RWPE2 (cell line): Measurements from ENCODE around the gene PNPLA3.
A peak's percentile ranks its signal among the peaks of the same experiment; 100 is the strongest.

Source experiments
- ATAC-seq: fragments of 200-7000 bp; cut with Tn5 transposase; 3 replicates; pipeline ENCODE4 v1.9.1; 2021; ENCODE audit warnings: low read depth
- DNase-seq: peaks from one replicate; pipeline ENCODE4 v3.0.0-alpha.2; 2020; ENCODE audit warnings: low spot score
- H3K27ac ChIP-seq: fragments of 450-650 bp; 2 replicates; pipeline ENCODE4 v1.5.1; 2017; ENCODE audit warnings: mild to moderate bottlenecking; ENCODE audit not compliant: poor library complexity, severe bottlenecking
- H3K27me3 ChIP-seq: fragments of 250-450 bp; sonication (Bioruptor Pico); 2 replicates; pipeline ENCODE4 v1.5.1; 2021; ENCODE audit warnings: mild to moderate bottlenecking, moderate library complexity; ENCODE audit not compliant: insufficient read depth, poor library complexity, severe bottlenecking
- H3K36me3 ChIP-seq: fragments of 250-450 bp; sonication (Bioruptor Pico); 2 replicates; pipeline ENCODE4 v1.5.1; 2020; ENCODE audit warnings: low read depth, mild to moderate bottlenecking, moderate library complexity
- H3K4me1 ChIP-seq: fragments of 250-450 bp; sonication (Bioruptor Pico); 2 replicates; pipeline ENCODE4 v1.5.1; 2021; ENCODE audit warnings: mild to moderate bottlenecking, moderate library complexity; ENCODE audit not compliant: insufficient read depth, poor library complexity, severe bottlenecking
- H3K4me3 ChIP-seq: fragments of 250-450 bp; sonication (Bioruptor Pico); 2 replicates; pipeline ENCODE4 v1.5.1; 2021; ENCODE audit warnings: mild to moderate bottlenecking, moderate library complexity; ENCODE audit not compliant: severe bottlenecking
- H3K9me3 ChIP-seq: fragments of 250-450 bp; sonication (Bioruptor Pico); 2 replicates; pipeline ENCODE4 v1.5.1; 2021; ENCODE audit warnings: mild to moderate bottlenecking, moderate library complexity; ENCODE audit not compliant: severe bottlenecking
- TF ChIP-seq, protein P1 (sequence below): fragments of 450-650 bp; IDR thresholded peaks from one replicate; pipeline ENCODE4 v1.5.1; 2017; ENCODE audit warnings: mild to moderate bottlenecking, moderate library complexity; ENCODE audit not compliant: poor library complexity, severe bottlenecking

The PNPLA3 gene

DNA sequence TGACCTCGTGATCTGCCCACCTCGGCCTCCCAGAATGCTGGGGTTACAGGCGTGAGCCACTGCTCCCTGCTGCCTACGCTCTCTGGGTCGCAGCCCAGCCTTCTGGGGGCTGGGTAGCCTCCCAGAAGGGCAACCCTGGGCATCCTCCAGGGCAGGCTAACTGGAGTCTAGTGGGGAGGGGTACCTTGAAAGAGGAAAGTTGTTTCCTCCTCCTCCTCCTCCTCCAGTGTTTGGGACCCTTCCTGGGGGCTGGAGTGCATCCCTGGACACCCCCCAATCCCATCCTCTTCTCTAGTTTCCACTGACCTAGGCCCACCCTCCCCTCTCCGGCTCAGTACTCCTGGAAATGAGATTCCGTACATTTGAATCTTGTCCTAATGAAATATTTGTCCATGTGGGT lies 1.3 kb downstream of the PNPLA3 start:
- peak overlapping the region; percentile 75 for H3K27ac ChIP-seq
- H3K4me3 ChIP-seq, result peak overlapping the region; percentile 72
- no peak for ATAC-seq
- TF ChIP-seq, protein P1, sequence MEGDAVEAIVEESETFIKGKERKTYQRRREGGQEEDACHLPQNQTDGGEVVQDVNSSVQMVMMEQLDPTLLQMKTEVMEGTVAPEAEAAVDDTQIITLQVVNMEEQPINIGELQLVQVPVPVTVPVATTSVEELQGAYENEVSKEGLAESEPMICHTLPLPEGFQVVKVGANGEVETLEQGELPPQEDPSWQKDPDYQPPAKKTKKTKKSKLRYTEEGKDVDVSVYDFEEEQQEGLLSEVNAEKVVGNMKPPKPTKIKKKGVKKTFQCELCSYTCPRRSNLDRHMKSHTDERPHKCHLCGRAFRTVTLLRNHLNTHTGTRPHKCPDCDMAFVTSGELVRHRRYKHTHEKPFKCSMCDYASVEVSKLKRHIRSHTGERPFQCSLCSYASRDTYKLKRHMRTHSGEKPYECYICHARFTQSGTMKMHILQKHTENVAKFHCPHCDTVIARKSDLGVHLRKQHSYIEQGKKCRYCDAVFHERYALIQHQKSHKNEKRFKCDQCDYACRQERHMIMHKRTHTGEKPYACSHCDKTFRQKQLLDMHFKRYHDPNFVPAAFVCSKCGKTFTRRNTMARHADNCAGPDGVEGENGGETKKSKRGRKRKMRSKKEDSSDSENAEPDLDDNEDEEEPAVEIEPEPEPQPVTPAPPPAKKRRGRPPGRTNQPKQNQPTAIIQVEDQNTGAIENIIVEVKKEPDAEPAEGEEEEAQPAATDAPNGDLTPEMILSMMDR, result no peak
- no peaks in the 10 kb centered on the region for H3K9me3 ChIP-seq
- peaks cover 27% of the 10 kb centered on the region for H3K4me1 ChIP-seq
- H3K27me3 ChIP-seq, result no peaks in the 10 kb centered on the region
- H3K36me3 ChIP-seq, result peaks cover 25% of the 10 kb centered on the region
- no peak for DNase-seq

DNA sequence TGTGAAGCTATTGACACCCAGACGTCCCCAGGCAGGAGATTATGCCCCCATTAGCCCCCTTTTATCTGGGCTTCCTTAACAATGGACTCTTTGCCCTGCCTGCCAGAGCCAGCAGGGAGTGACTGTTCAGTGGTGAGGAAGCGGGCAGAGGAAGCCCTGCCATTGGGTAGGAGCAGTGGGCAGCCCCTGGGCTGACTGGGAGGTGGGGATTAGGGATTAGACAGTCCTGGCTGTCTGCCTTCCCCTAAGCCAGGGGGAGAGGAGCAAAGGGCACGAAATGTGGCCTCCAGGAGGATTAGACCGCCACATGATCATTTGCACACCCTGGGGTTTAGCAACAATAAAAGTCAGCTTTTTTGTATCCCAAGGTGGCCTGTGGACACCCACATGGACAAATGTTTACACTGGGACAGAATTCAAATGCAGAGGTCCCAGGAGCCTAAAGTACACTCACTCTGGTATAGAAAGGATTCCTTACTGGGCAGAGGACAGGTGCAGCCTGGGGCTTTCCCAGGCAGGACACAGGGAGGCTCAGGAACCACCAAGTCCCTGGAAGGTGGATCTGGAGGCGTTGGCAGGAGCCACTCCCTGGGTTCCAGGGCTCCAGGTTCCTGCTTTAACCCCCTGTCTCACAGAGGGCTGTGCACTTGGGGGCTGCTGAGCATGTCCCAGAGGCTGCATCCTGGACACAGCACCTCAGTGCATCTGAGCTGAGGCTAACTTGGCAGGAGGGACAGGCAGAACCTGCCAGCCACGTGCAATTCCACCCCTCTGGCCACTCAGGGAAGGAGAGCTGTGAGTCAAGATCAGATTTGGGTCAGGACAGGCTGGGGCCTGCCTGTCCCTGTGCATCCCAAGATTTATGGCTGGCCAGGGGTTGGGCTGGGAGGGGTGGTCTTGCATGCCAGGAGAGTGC lies 2.1 kb downstream of the PNPLA3 start:
- Histone ChIP-seq H3K4me3 (peak overlapping the region; percentile 72), H3K27ac (peak overlapping the region; percentile 75), H3K4me1 (peaks cover 27% of the 10 kb centered on the region), H3K36me3 (peaks cover 34% of the 10 kb centered on the region), H3K9me3 (no peaks in the 10 kb centered on the region), H3K27me3 (no peaks in the 10 kb centered on the region)
- DNase-seq (peak; percentile 77), ATAC-seq (peak; percentile 69)
- TF ChIP-seq, protein P1, result no peak

DNA sequence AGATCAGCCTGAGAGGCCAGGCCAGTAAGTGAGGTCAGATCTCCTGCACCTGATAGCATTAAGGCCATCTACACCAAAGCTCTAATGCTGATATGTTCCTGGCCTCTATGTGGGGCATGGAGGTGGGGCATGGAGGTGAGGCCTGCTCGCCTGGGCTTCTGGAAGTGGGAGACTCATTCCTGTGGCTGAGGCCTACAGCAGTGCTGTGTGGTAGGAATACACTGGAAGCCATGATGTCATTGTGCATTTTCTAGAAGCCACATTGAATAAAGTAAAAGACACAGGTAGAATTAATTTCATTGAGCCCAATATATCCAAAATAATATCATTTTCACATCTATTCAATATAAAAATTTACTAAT lies 2.7 kb downstream of the PNPLA3 start:
- no peak for DNase-seq

DNA sequence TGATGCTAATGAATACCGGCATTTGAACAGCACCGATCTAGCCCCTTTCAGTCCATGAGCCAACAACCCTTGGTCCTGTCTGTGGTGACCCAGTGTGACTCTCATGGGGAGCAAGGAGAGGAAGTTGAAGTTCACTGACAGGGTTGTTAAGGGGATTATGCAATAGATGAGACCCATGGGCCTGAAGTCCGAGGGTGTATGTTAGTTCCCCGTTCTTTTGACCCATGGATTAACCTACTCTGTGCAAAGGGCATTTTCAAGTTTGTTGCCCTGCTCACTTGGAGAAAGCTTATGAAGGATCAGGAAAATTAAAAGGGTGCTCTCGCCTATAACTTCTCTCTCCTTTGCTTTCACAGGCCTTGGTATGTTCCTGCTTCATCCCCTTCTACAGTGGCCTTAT lies 4.9 kb downstream of the PNPLA3 start:
- H3K27ac ChIP-seq, result no peak overlapping the region
- TF ChIP-seq, protein P1, result no peak
- no peaks in the 10 kb centered on the region for H3K9me3 ChIP-seq
- H3K4me3 ChIP-seq, result no peak overlapping the region
- H3K27me3 ChIP-seq, result no peaks in the 10 kb centered on the region
- ATAC-seq, result no peak
- DNase-seq, result no peak
- peaks cover 20% of the 10 kb centered on the region for H3K4me1 ChIP-seq
- H3K36me3 ChIP-seq, result peaks cover 57% of the 10 kb centered on the region

More for the DNA sequence above, 2.7 kb downstream of the PNPLA3 start:
- Histone ChIP-seq H3K4me1 (peaks cover 26% of the 10 kb centered on the region), H3K27me3 (no peaks in the 10 kb centered on the region), H3K9me3 (no peaks in the 10 kb centered on the region), H3K4me3 (no peak overlapping the region), H3K27ac (peak overlapping the region; percentile 75), H3K36me3 (peaks cover 37% of the 10 kb centered on the region)
- TF ChIP-seq, protein P1, result no peak
- ATAC-seq, result peak; percentile 46

DNA sequence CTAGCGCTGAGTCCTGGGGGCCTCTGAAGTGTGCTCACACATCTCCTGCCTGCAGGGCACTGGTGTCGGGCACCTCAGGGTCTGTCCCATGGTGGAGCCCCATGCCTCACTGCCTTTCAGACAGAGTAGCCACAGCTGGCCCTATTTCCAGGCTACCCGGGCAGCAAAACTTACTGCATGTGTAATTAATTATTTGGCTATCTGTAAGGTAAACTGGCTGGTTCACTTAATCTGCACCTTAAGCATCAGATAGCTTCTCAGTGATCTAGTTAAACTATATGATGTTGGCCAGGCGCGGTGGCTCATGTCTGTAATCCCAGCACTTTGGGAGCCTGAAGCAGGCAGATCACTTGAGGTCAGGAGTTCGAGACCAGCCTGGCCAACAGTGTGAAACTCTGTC lies 5.3 kb downstream of the PNPLA3 start:
- Histone ChIP-seq H3K36me3 (peaks cover 62% of the 10 kb centered on the region), H3K4me3 (no peak overlapping the region), H3K4me1 (peaks cover 20% of the 10 kb centered on the region), H3K9me3 (no peaks in the 10 kb centered on the region), H3K27ac (no peak overlapping the region), H3K27me3 (no peaks in the 10 kb centered on the region)
- ATAC-seq (no peak), DNase-seq (no peak)
- TF ChIP-seq, protein P1, result no peak
